ENCODE data around the gene VSIR. TPM values are rescaled to one million over a fixed set of nuclear protein-coding genes. Genes with fewer than 3 reads are reported as not detected.

The VSIR gene
- total RNA-seq, 4 donors from 2014 or later: 34.1 to 51.7 (median 44.8) TPM

DNA sequence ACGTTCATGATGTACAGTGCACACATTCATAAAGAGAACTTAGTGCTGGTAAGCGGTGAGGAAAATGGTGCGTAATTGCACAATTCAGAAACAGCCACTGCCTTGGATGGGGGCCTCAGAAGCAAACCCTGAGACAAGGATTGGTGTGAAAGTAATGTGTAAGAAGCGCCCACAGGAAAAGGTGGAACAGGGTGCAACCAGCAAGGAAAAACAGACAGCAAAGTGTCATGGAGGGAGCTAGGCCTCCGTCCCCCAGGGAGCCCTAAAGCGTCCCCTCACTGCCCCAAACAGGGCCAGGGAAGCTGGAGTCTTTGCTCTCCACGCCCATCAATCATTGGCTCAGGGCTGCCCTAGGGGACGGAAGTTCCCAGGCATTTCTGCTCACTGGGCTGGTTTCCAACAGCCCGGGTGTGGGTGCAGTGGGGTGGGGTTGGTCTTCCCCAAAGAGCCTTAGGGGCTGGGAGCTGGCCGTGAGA, 44.1 kb downstream of the VSIR start:
- intact Hi-C loops (cut with DNase I): loop anchor here (5.0 kb wide), 1 partner anchor 43 kb away; the partner anchor contains the start of gene VSIR
- no peak overlapping the region for H3K4me3 ChIP-seq
- no peaks in the 10 kb centered on the region for H3K9me3 ChIP-seq
- H3K27ac ChIP-seq: peak overlapping the region; percentile 75 to 94 (median 88)
- no peak for DNase-seq
- H3K27me3 ChIP-seq: no peaks in the 10 kb centered on the region
- no peaks in the 10 kb centered on the region for H3K36me3 ChIP-seq
- TF ChIP-seq, protein P1, sequence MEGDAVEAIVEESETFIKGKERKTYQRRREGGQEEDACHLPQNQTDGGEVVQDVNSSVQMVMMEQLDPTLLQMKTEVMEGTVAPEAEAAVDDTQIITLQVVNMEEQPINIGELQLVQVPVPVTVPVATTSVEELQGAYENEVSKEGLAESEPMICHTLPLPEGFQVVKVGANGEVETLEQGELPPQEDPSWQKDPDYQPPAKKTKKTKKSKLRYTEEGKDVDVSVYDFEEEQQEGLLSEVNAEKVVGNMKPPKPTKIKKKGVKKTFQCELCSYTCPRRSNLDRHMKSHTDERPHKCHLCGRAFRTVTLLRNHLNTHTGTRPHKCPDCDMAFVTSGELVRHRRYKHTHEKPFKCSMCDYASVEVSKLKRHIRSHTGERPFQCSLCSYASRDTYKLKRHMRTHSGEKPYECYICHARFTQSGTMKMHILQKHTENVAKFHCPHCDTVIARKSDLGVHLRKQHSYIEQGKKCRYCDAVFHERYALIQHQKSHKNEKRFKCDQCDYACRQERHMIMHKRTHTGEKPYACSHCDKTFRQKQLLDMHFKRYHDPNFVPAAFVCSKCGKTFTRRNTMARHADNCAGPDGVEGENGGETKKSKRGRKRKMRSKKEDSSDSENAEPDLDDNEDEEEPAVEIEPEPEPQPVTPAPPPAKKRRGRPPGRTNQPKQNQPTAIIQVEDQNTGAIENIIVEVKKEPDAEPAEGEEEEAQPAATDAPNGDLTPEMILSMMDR (IDR thresholded peaks at IDR 0.05): no peak
- TF ChIP-seq POLR2A (IDR thresholded peaks at IDR 0.05): no peak
- 20 to 27% methylated on average over 10 of the region's 10 CpGs for WGBS, 2 donors
- peaks cover 47 to 60% (median 52%) of the 10 kb centered on the region in 3 donors for H3K4me1 ChIP-seq

DNA sequence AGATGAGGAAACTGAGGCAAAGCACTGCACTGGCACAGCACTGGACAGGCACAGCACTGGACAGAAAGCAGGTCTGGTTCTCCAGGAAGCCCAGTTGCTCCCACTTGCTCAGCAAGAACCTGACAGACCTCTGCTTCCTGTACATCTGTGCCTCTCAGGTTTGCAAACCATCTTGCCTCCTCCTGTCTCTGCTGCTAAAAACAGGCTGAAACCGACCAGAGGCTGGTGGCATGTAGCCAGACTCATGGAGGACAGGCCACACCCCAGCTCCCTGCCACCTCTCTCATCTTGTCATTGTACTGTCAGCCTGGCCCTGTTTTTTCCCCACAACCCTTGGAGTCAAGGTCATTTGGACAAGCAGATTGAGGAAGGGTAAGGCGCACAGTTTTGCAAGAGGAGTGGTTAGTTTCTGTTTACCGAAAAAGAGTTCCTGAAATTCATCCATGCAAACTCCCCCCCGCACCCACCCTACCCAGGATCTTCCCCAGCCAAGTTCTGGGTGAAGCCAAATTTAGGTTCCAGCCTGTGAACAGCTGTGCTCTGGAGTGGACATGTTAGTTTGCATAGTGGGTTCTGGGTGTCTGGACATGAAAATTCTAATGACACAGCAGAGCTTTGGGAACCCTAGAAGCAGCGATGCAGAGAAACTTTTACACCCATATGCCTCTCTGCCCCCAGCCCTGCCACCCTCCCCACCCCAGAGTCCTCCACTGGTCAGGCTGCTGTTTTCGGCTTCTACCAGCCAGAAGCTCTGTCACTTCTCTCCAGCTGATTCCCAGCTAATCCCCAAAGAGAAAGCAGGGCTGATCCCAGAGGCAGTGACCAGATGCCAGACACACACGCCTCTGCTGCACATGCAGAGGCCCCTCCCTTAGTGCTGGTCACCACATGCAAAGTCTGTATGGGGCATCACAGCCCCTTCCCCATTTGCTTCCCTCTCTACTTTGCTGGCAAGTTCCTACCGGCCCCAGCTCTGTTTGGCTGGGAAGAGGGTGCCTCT, 45.3 kb downstream of the VSIR start:
- Histone ChIP-seq H3K36me3 (no peaks in the 10 kb centered on the region), H3K9me3 (no peaks in the 10 kb centered on the region), H3K27me3 (no peaks in the 10 kb centered on the region), H3K4me3 (peak overlapping the region in 1 of 4 donors; percentile 29), H3K27ac (peak overlapping the region; percentile 75 to 94 (median 88)), H3K4me1 (peaks cover 47 to 60% (median 52%) of the 10 kb centered on the region in 3 donors)
- intact Hi-C loops (cut with DNase I): loop anchor here (5.0 kb wide), 1 partner anchor 44 kb away; the partner anchor contains the start of gene VSIR
- WGBS, 2 donors: 10 to 12% methylated on average over 7 to 8 of the region's 8 CpGs
- DNase-seq: peak; percentile 53
- TF ChIP-seq POLR2A (IDR thresholded peaks at IDR 0.05): no peak
- TF ChIP-seq, protein P1 (IDR thresholded peaks at IDR 0.05): no peak

DNA sequence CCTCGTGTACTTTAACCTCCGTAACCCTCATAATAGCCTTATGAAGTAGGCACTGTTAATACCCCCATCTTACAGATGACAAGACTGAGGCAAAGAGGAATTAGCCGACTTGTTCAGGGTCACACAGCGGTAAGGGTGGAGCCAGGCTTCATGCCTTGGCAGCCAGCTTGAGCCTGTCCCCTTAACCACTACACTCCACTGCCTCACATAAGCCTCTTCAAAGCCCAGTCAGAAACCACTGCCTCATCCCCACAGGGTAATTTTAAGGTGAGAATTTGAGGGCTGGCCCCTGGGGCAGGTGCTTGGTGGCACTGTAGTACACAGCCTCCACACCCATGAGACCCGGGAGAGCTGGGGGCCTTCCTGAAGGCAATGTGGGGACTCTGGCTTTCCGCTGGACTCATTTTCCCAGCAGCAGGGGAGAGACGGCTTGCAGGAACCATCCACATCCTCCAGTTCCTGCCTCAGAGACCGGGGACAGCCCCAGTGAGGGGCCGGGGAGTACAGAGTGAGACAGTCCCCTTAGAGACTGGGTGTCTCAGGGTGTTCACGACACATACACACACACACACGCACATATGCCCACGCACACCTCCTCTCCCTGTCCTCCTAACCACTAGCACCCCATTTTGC, 46.1 kb downstream of the VSIR start:
- Histone ChIP-seq H3K36me3 (no peaks in the 10 kb centered on the region), H3K27me3 (no peaks in the 10 kb centered on the region), H3K27ac (peak overlapping the region; percentile 75 to 94 (median 88)), H3K9me3 (no peaks in the 10 kb centered on the region), H3K4me3 (peak overlapping the region in 1 of 4 donors; percentile 29), H3K4me1 (peaks cover 47 to 60% (median 52%) of the 10 kb centered on the region in 3 donors)
- 34 to 62% methylated on average over 5 to 6 of the region's 12 CpGs for WGBS, 2 donors
- TF ChIP-seq, protein P1 (IDR thresholded peaks at IDR 0.05): no peak
- no peak for TF ChIP-seq POLR2A (IDR thresholded peaks at IDR 0.05)
- intact Hi-C loops (cut with DNase I): loop anchor here (5.0 kb wide), 1 partner anchor 45 kb away; the partner anchor contains the start of gene VSIR
- DNase-seq: no peak

DNA sequence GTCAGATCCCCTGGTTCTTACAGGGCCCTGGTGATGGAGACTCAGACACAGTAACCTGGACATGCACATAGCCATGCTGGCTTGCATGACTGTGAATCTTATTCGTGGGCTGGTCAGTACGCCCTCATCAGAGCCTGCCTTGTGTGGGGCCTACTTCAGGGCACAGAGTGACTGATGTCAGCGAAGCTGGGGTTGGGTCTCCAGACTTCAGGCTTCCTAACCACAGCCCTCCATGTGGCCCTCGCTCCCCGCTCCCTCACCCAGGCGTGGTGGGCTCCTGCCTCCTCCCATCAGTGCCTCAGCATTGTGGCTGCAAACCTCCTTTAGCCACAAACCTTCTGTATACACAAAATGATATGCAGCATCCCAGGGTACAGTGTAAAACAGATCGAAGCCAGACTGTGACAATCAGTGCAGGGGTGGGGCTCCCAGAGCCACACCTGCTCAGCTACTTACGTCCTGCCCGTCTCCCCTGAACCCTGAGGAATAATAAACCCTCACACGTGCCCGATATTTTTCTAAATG, 46.7 kb downstream of the VSIR start:
- intact Hi-C loops (cut with DNase I): loop anchor here (5.0 kb wide), 1 partner anchor 46 kb away; the partner anchor contains the start of gene VSIR
- H3K4me1 ChIP-seq: peaks cover 47 to 60% (median 52%) of the 10 kb centered on the region in 3 donors
- H3K4me3 ChIP-seq: no peak overlapping the region
- no peaks in the 10 kb centered on the region for H3K9me3 ChIP-seq
- H3K27ac ChIP-seq: peak overlapping the region; percentile 75 to 94 (median 88)
- no peaks in the 10 kb centered on the region for H3K36me3 ChIP-seq
- H3K27me3 ChIP-seq: no peaks in the 10 kb centered on the region
- DNase-seq: no peak
- TF ChIP-seq, protein P1 (IDR thresholded peaks at IDR 0.05): no peak
- TF ChIP-seq POLR2A (IDR thresholded peaks at IDR 0.05): peak in 1 of 4 donors; percentile 8
- WGBS, 2 donors: 63 to 84% methylated on average over 6 to 7 of the region's 11 CpGs
